22Rv1 (cell line): ENCODE measurements around the gene KCNK7.

ENCODE experiments used
- CTCF ChIP-seq: fragments of 450-650 bp; IDR thresholded peaks from 2 replicates; pipeline ENCODE4 v1.5.1; 2017; ENCODE audit warnings: mild to moderate bottlenecking
- ZFX ChIP-seq: fragments of 450-650 bp; IDR thresholded peaks from 2 replicates; pipeline ENCODE4 v1.6.1; 2017; ENCODE audit warnings: antibody characterized with exemption, borderline replicate concordance

- TF ChIP-seq CTCF (no peak), ZFX (no peak)
Observed at GRCh38 chr11:65641297-65642013, 45.9 kb upstream of the KCNK7 start.
